ENCODE results near the gene PTGER1. TPM values are rescaled to one million over a fixed set of nuclear protein-coding genes. Genes with fewer than 3 reads are reported as not detected.

PTGER1 gene
- total and polyA plus RNA-seq, 12 donors: 1.9 to 31.1 (median 4.5) TPM; not detected in 1

- H3K27ac ChIP-seq: peak overlapping the region; percentile 48 to 94 (median 80)
- WGBS, 4 donors: 46 to 70% (median 65%) methylated on average over 15 to 17 of the region's 17 CpGs
- intact Hi-C loops (cut with DNase I): no loop called here
- H3K9me3 ChIP-seq (replicated peaks in 1 of 3): no peaks in the 10 kb centered on the region
- H3K36me3 ChIP-seq (replicated peaks in 1 of 2): no peaks in the 10 kb centered on the region
- H3K4me3 ChIP-seq: peak overlapping the region in 1 of 4 donors; percentile 90
- H3K4me1 ChIP-seq (replicated peaks in 1 of 2): peaks cover 28 to 53% of the 10 kb centered on the region in 2 donors
- no peak for TF ChIP-seq POLR2A (IDR thresholded peaks at IDR 0.05)
- TF ChIP-seq CTCF (IDR thresholded peaks at IDR 0.05): no peak
- H3K27me3 ChIP-seq: no peaks in the 10 kb centered on the region
- no peak for DNase-seq
These were observed 39.7 kb downstream of the PTGER1 start for GRCh38 chr19:14435320-14436050.

GRCh38 chr19:14434543-14435319 is 40.4 kb downstream of the PTGER1 start:
- H3K4me3 ChIP-seq: peak overlapping the region in 2 of 4 donors; percentile 58 to 90
- 24 to 36% (median 31%) methylated on average over 15 to 23 of the region's 23 CpGs for WGBS, 4 donors
- peaks cover 28 to 45% of the 10 kb centered on the region in 2 donors for H3K4me1 ChIP-seq (replicated peaks in 1 of 2)

GRCh38 chr19:14433554-14434501 is 41.3 kb downstream of the PTGER1 start:
- Histone ChIP-seq H3K27ac (peak overlapping the region; percentile 48 to 94 (median 80)), H3K27me3 (no peaks in the 10 kb centered on the region), H3K9me3 (replicated peaks in 1 of 3) (no peaks in the 10 kb centered on the region), H3K4me1 (replicated peaks in 1 of 2) (peaks cover 25 to 38% of the 10 kb centered on the region in 2 donors), H3K36me3 (replicated peaks in 1 of 2) (no peaks in the 10 kb centered on the region), H3K4me3 (peak overlapping the region; percentile 22 to 90 (median 53))
- intact Hi-C loops (cut with DNase I): loop anchor here in 1 of 2 donors (5.0 kb wide), 1 partner anchor 38 kb away; no protein-coding TSS in a partner anchor
- TF ChIP-seq POLR2A (IDR thresholded peaks at IDR 0.05) (no peak), CTCF (IDR thresholded peaks at IDR 0.05) (no peak)
- 0 to 3% (median 2%) methylated on average over 4 to 52 of the region's 52 CpGs for WGBS, 4 donors
- peak in 6 of 7 donors; percentile 36 to 72 (median 42) for DNase-seq

More at GRCh38 chr19:14434543-14435319, 40.4 kb downstream of the PTGER1 start:
- DNase-seq: peak; percentile 80 to 91 (median 90)
- Histone ChIP-seq H3K27me3 (no peaks in the 10 kb centered on the region), H3K9me3 (replicated peaks in 1 of 3) (no peaks in the 10 kb centered on the region), H3K27ac (peak overlapping the region; percentile 48 to 94 (median 80)), H3K36me3 (replicated peaks in 1 of 2) (no peaks in the 10 kb centered on the region)
- TF ChIP-seq CTCF (IDR thresholded peaks at IDR 0.05): no peak
- TF ChIP-seq POLR2A (IDR thresholded peaks at IDR 0.05): peak in 1 of 2 donors; percentile 32
- intact Hi-C loops (cut with DNase I): loop anchor here in 1 of 2 donors (5.0 kb wide), 1 partner anchor 38 kb away; no protein-coding TSS in a partner anchor

Data from adrenal gland (tissue), 12 donors.